ENCODE measurements around the gene ZMIZ1.
A peak's percentile ranks its signal among the peaks of the same experiment; 100 is the strongest.

ZMIZ1 gene

GRCh38 chr10:79245539-79246208 lies 176.9 kb downstream of the ZMIZ1 start:
- Histone ChIP-seq H3K23ac (ENCODE audit: low read length) (no peak overlapping the region), H3K27me3 (ENCODE audit: insufficient read depth, low read length) (no peaks in the 10 kb centered on the region), H3K79me2 (ENCODE audit: control insufficient read depth, insufficient read depth, low read length, poor library complexity) (peaks cover 28% of the 10 kb centered on the region), H4K91ac (ENCODE audit: low read depth, low read length) (no peak overlapping the region), H3K18ac (ENCODE audit: low read length) (peak overlapping the region; percentile 0), H3K9ac (ENCODE audit: low read length) (no peak overlapping the region), H3K14ac (ENCODE audit: low read length) (peak overlapping the region; percentile 3), H2BK5ac (ENCODE audit: low read depth, low read length, poor library complexity) (no peak overlapping the region), H3K27ac (ENCODE audit: low read depth, low read length) (no peak overlapping the region), H3K79me1 (ENCODE audit: low read length) (peaks cover 29% of the 10 kb centered on the region), H3K4me1 (ENCODE audit: control insufficient read depth in 1 of 2, insufficient read depth in 2 of 2, low read length in 2 of 2) (peaks cover 60 to 74% of the 10 kb centered on the region in 2 experiments), H3K4ac (ENCODE audit: low read depth, low read length) (peak overlapping the region; percentile 41), H4K8ac (ENCODE audit: low read depth, low read length) (no peak overlapping the region), H2BK12ac (ENCODE audit: low read length) (no peak overlapping the region), H3K4me3 (ENCODE audit: low read depth, low read length) (no peak overlapping the region), H2AK5ac (ENCODE audit: low read length) (no peak overlapping the region), H3K9me3 (ENCODE audit: insufficient read depth, low read depth, low read length) (no peaks in the 10 kb centered on the region), H3K36me3 (ENCODE audit: control insufficient read depth in 1 of 2, insufficient read depth in 2 of 2, low read length in 2 of 2) (peaks cover 16 to 24% of the 10 kb centered on the region in 2 experiments), H4K12ac (ENCODE audit: low read depth, low read length) (no peak overlapping the region), H2AFZ (ENCODE audit: insufficient read depth, low read length, poor library complexity) (no peak overlapping the region), H3K4me2 (ENCODE audit: low read length) (no peak overlapping the region), H2BK120ac (ENCODE audit: insufficient read depth, low read length, poor library complexity) (no peak overlapping the region)
- no CpG with 5 or more reads among the region's 9 CpGs for WGBS (ENCODE audit: extremely low coverage, insufficient coverage, insufficient read length)
- DNase-seq = peak; percentile 37 to 58

- Histone ChIP-seq H3K79me1 (ENCODE audit: low read length) (peaks cover 25% of the 10 kb centered on the region), H2BK12ac (ENCODE audit: low read length) (no peak overlapping the region), H4K91ac (ENCODE audit: low read depth, low read length) (no peak overlapping the region), H3K4me1 (ENCODE audit: control insufficient read depth in 1 of 2, insufficient read depth in 2 of 2, low read length in 2 of 2) (peaks cover 58 to 74% of the 10 kb centered on the region in 2 experiments), H2BK120ac (ENCODE audit: insufficient read depth, low read length, poor library complexity) (no peak overlapping the region), H4K8ac (ENCODE audit: low read depth, low read length) (no peak overlapping the region), H3K9me3 (ENCODE audit: insufficient read depth, low read depth, low read length) (no peaks in the 10 kb centered on the region), H3K4ac (ENCODE audit: low read depth, low read length) (peak overlapping the region; percentile 41), H3K27ac (ENCODE audit: low read depth, low read length) (no peak overlapping the region), H4K12ac (ENCODE audit: low read depth, low read length) (no peak overlapping the region), H3K14ac (ENCODE audit: low read length) (peak overlapping the region; percentile 3), H3K4me2 (ENCODE audit: low read length) (no peak overlapping the region), H3K36me3 (ENCODE audit: control insufficient read depth in 1 of 2, insufficient read depth in 2 of 2, low read length in 2 of 2) (peaks cover 18 to 27% of the 10 kb centered on the region in 2 experiments), H3K27me3 (ENCODE audit: insufficient read depth, low read length) (no peaks in the 10 kb centered on the region), H3K4me3 (ENCODE audit: low read depth, low read length) (no peak overlapping the region), H3K79me2 (ENCODE audit: control insufficient read depth, insufficient read depth, low read length, poor library complexity) (peaks cover 30% of the 10 kb centered on the region), H2BK5ac (ENCODE audit: low read depth, low read length, poor library complexity) (no peak overlapping the region), H3K23ac (ENCODE audit: low read length) (no peak overlapping the region), H2AK5ac (ENCODE audit: low read length) (no peak overlapping the region), H2AFZ (ENCODE audit: insufficient read depth, low read length, poor library complexity) (peak overlapping the region; percentile 13), H3K18ac (ENCODE audit: low read length) (peak overlapping the region; percentile 31), H3K9ac (ENCODE audit: low read length) (no peak overlapping the region)
- DNase-seq = no peak
- no CpG with 5 or more reads among the region's 14 CpGs for WGBS (ENCODE audit: extremely low coverage, insufficient coverage, insufficient read length)
Measured at GRCh38 chr10:79246209-79246581, 177.4 kb downstream of the ZMIZ1 start.

DNA sequence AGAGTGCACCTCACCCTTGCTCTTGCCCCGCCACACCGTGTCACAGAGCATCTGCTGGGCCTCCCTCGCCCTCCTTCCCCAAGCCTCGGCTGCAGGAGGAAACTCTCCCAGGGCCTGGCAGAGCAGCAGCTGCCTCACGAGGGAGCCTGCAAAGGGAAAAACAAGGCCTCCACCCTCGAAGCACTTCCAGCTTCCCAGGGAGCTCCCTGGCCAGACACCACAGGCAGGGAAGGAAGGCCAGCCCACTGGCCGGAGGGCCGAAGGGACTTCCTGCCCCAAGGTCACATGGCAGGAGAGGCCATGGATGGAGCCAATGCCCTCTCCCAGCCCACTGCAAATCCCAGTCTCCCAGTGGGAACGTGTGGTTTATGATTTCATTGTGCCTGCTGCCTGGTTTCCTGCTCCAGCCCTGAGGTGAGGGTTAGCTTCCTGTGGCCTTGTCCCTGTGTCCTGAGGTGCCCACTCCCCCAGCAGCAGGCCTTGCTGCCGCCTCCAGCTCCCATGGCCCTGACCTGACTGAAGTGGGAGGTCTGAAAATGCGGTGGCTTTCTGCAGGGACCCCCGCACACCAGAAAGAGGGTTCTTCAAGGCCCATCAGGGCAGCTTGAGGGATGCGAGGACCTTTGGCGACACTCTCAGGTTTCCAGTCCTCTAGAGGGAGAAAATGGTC lies 178.0 kb downstream of the ZMIZ1 start:
- H4K91ac ChIP-seq (ENCODE audit: low read depth, low read length) = no peak overlapping the region
- peak overlapping the region; percentile 38 for H2AK5ac ChIP-seq (ENCODE audit: low read length)
- peak overlapping the region; percentile 13 for H4K12ac ChIP-seq (ENCODE audit: low read depth, low read length)
- no peaks in the 10 kb centered on the region for H3K27me3 ChIP-seq (ENCODE audit: insufficient read depth, low read length)
- no CpG with 5 or more reads among the region's 14 CpGs for WGBS (ENCODE audit: extremely low coverage, insufficient coverage, insufficient read length)
- H2AFZ ChIP-seq (ENCODE audit: insufficient read depth, low read length, poor library complexity) = peak overlapping the region; percentile 13
- no peak overlapping the region for H3K4me2 ChIP-seq (ENCODE audit: low read length)
- peaks cover 20% of the 10 kb centered on the region for H3K79me1 ChIP-seq (ENCODE audit: low read length)
- H3K9ac ChIP-seq (ENCODE audit: low read length) = no peak overlapping the region
- H3K4me3 ChIP-seq (ENCODE audit: low read depth, low read length) = no peak overlapping the region
- H2BK12ac ChIP-seq (ENCODE audit: low read length) = no peak overlapping the region
- no peak overlapping the region for H4K8ac ChIP-seq (ENCODE audit: low read depth, low read length)
- no peaks in the 10 kb centered on the region for H3K9me3 ChIP-seq (ENCODE audit: insufficient read depth, low read depth, low read length)
- H3K36me3 ChIP-seq (ENCODE audit: control insufficient read depth in 1 of 2, insufficient read depth in 2 of 2, low read length in 2 of 2) = peaks cover 20 to 31% of the 10 kb centered on the region in 2 experiments
- peak overlapping the region; percentile 41 for H3K4ac ChIP-seq (ENCODE audit: low read depth, low read length)
- peaks cover 53 to 69% of the 10 kb centered on the region in 2 experiments for H3K4me1 ChIP-seq (ENCODE audit: control insufficient read depth in 1 of 2, insufficient read depth in 2 of 2, low read length in 2 of 2)
- no peak overlapping the region for H2BK5ac ChIP-seq (ENCODE audit: low read depth, low read length, poor library complexity)
- no peak overlapping the region for H2BK120ac ChIP-seq (ENCODE audit: insufficient read depth, low read length, poor library complexity)
- no peak overlapping the region for H3K23ac ChIP-seq (ENCODE audit: low read length)
- peak overlapping the region; percentile 31 for H3K18ac ChIP-seq (ENCODE audit: low read length)
- H3K14ac ChIP-seq (ENCODE audit: low read length) = no peak overlapping the region
- H3K27ac ChIP-seq (ENCODE audit: low read depth, low read length) = no peak overlapping the region
- DNase-seq = no peak
- H3K79me2 ChIP-seq (ENCODE audit: control insufficient read depth, insufficient read depth, low read length, poor library complexity) = peaks cover 28% of the 10 kb centered on the region

- H3K18ac ChIP-seq (ENCODE audit: low read length) = peak overlapping the region; percentile 18
- no peak overlapping the region for H2AFZ ChIP-seq (ENCODE audit: insufficient read depth, low read length, poor library complexity)
- H3K36me3 ChIP-seq (ENCODE audit: control insufficient read depth in 1 of 2, insufficient read depth in 2 of 2, low read length in 2 of 2) = peaks cover 26 to 40% of the 10 kb centered on the region in 2 experiments
- H3K4me2 ChIP-seq (ENCODE audit: low read length) = no peak overlapping the region
- peaks cover 13% of the 10 kb centered on the region for H3K79me1 ChIP-seq (ENCODE audit: low read length)
- H2BK12ac ChIP-seq (ENCODE audit: low read length) = no peak overlapping the region
- peaks cover 27% of the 10 kb centered on the region for H3K79me2 ChIP-seq (ENCODE audit: control insufficient read depth, insufficient read depth, low read length, poor library complexity)
- no peak overlapping the region for H2AK5ac ChIP-seq (ENCODE audit: low read length)
- H3K4me1 ChIP-seq (ENCODE audit: control insufficient read depth in 1 of 2, insufficient read depth in 2 of 2, low read length in 2 of 2) = peaks cover 48 to 62% of the 10 kb centered on the region in 2 experiments
- DNase-seq = no peak
- H3K14ac ChIP-seq (ENCODE audit: low read length) = peak overlapping the region; percentile 7
- no peak overlapping the region for H4K8ac ChIP-seq (ENCODE audit: low read depth, low read length)
- no peak overlapping the region for H3K27ac ChIP-seq (ENCODE audit: low read depth, low read length)
- H3K27me3 ChIP-seq (ENCODE audit: insufficient read depth, low read length) = no peaks in the 10 kb centered on the region
- H3K9me3 ChIP-seq (ENCODE audit: insufficient read depth, low read depth, low read length) = no peaks in the 10 kb centered on the region
- no peak overlapping the region for H2BK5ac ChIP-seq (ENCODE audit: low read depth, low read length, poor library complexity)
- H3K9ac ChIP-seq (ENCODE audit: low read length) = no peak overlapping the region
- no CpG with 5 or more reads among the region's 6 CpGs for WGBS (ENCODE audit: extremely low coverage, insufficient coverage, insufficient read length)
- H2BK120ac ChIP-seq (ENCODE audit: insufficient read depth, low read length, poor library complexity) = no peak overlapping the region
- no peak overlapping the region for H4K12ac ChIP-seq (ENCODE audit: low read depth, low read length)
- H3K23ac ChIP-seq (ENCODE audit: low read length) = no peak overlapping the region
- H4K91ac ChIP-seq (ENCODE audit: low read depth, low read length) = no peak overlapping the region
- H3K4me3 ChIP-seq (ENCODE audit: low read depth, low read length) = no peak overlapping the region
- peak overlapping the region; percentile 41 for H3K4ac ChIP-seq (ENCODE audit: low read depth, low read length)
Measured at GRCh38 chr10:79247373-79248137, 178.8 kb downstream of the ZMIZ1 start.

Measured in trophoblast cell (in vitro differentiated cells and primary cell).